Endothelial cell of umbilical vein (primary cell): ENCODE results near the gene RBM8A. TPM values are rescaled to one million over a fixed set of nuclear protein-coding genes. Genes with fewer than 3 reads are reported as not detected.

ENCODE experiments used
- BruUV-seq: library from RNA; stranded (reverse); fragments of 400-500 nt; replicated peaks from 2 replicates; lab custom pipeline; 2021; lab: Mats Ljungman, UMichigan
- CTCF ChIA-PET: fragments of 300-600, 350-600 bp; sonication (Branson Sonifier 250); formaldehyde crosslinking; loops from one replicate; lab custom pipeline; 2021; ENCODE audit warnings: antibody characterized with exemption, inconsistent platforms; lab: Charles Lee
- POLR2A ChIA-PET: fragments of 300-600, 350-600 bp; sonication (Branson Sonifier 250); formaldehyde crosslinking; loops from one replicate; lab custom pipeline; 2021; ENCODE audit warnings: antibody characterized with exemption, inconsistent platforms; lab: Charles Lee
- DNase-seq: peaks from one replicate; pipeline ENCODE4 v3.0.0-alpha.2; 2011; ENCODE audit warnings: low read depth, low spot score
- FAIRE-seq: peaks from 2 replicates; lab custom pipeline; 2011; peaks lifted over from hg19 to GRCh38; lab: Jason Lieb, UNC
- H2AFZ ChIP-seq: 2 replicates; pipeline ENCODE4 v1.6.0; 2012; ENCODE audit warnings: low read depth, low read length, control low read depth, inconsistent platforms
- H3K27ac ChIP-seq: 2 replicates; pipeline ENCODE4 v1.5.1; 2011; ENCODE audit warnings: low read depth, mild to moderate bottlenecking, control low read depth, low read length, moderate library complexity; ENCODE audit not compliant: insufficient read depth
- H3K27me3 ChIP-seq, 2 experiments: 2 replicates each; pipeline versions ENCODE4 v1.6.0 to v1.6.1; 2011; ENCODE audit warnings: low read length in 2 of 2, mixed read lengths in 1 of 2; ENCODE audit not compliant: control insufficient read depth in 2 of 2, insufficient read depth in 2 of 2
- H3K36me3 ChIP-seq, 2 experiments: 2 replicates in 1 of 2; 3 replicates in 1 of 2; pipeline ENCODE4 v1.5.1; 2011; ENCODE audit warnings: low read length in 2 of 2, mild to moderate bottlenecking in 1 of 2, moderate library complexity in 1 of 2; ENCODE audit not compliant: control insufficient read depth in 2 of 2, insufficient read depth in 2 of 2; ENCODE audit errors: extremely low read depth in 1 of 2
- H3K4me1 ChIP-seq: 3 replicates; pipeline ENCODE4 v1.5.1; 2011; ENCODE audit warnings: mild to moderate bottlenecking, low read length; ENCODE audit not compliant: control insufficient read depth, insufficient read depth; ENCODE audit errors: extremely low read depth
- H3K4me2 ChIP-seq: 2 replicates; pipeline ENCODE4 v1.6.1; 2011; ENCODE audit warnings: low read length, control low read depth, mixed read lengths; ENCODE audit not compliant: insufficient read depth
- H3K4me3 ChIP-seq, 3 experiments: fragments of 200-600 bp in 1 of 3; sonication (generic), shearing (Covaris generic) in 1 of 3; replicated peaks in 1 of 3; 2 replicates each; pipeline ENCODE4 v1.5.1; 2011 to 2016; ENCODE audit warnings: control low read depth in 3 of 3, low read length in 3 of 3, mild to moderate bottlenecking in 2 of 3, inconsistent platforms in 1 of 3, low read depth in 1 of 3, moderate library complexity in 1 of 3; ENCODE audit not compliant: insufficient read depth in 1 of 3
- H3K79me2 ChIP-seq: 2 replicates; pipeline ENCODE4 v1.6.0; 2012; ENCODE audit warnings: low read length, inconsistent platforms; ENCODE audit not compliant: control insufficient read depth, insufficient read depth
- H3K9ac ChIP-seq: replicated peaks from 2 replicates; pipeline ENCODE3; 2011; ENCODE audit warnings: low read length, control low read depth; ENCODE audit not compliant: insufficient read depth; ENCODE audit errors: extremely low read depth
- H3K9me1 ChIP-seq: replicated peaks from 3 replicates; pipeline ENCODE4 v1.6.0; 2011; ENCODE audit warnings: mild to moderate bottlenecking, low read length; ENCODE audit not compliant: control insufficient read depth, insufficient read depth; ENCODE audit errors: extremely low read depth
- H3K9me3 ChIP-seq: replicated peaks from 2 replicates; pipeline ENCODE4 v1.5.1; 2012; ENCODE audit warnings: low read length, inconsistent platforms; ENCODE audit not compliant: control insufficient read depth, insufficient read depth
- H4K20me1 ChIP-seq: replicated peaks from 2 replicates; pipeline ENCODE3; 2011; ENCODE audit warnings: mild to moderate bottlenecking, low read length; ENCODE audit not compliant: control insufficient read depth, insufficient read depth; ENCODE audit errors: extremely low read depth
- FOS ChIP-seq: IDR thresholded peaks from 2 replicates; pipeline ENCODE4 v1.6.1; 2011; ENCODE audit warnings: mild to moderate bottlenecking, low read length, moderate library complexity, borderline replicate concordance; ENCODE audit not compliant: insufficient read depth
- GATA2 ChIP-seq: IDR thresholded peaks from 2 replicates; pipeline ENCODE4 v1.7.0; 2011; ENCODE audit warnings: low read depth, mild to moderate bottlenecking, moderate library complexity, mixed read lengths, low read length; ENCODE audit not compliant: insufficient read length, insufficient read depth
- JUN ChIP-seq: IDR thresholded peaks from 2 replicates; pipeline ENCODE4 v1.6.1; 2011; ENCODE audit warnings: borderline replicate concordance, low read depth; ENCODE audit not compliant: insufficient read length, insufficient read depth
- MAX ChIP-seq: IDR thresholded peaks from 2 replicates; pipeline ENCODE4 v1.6.1; 2011; ENCODE audit not compliant: insufficient read depth, insufficient read length
- MYC ChIP-seq: IDR thresholded peaks from one replicate; pipeline ENCODE4 v1.6.1; 2011; ENCODE audit warnings: mild to moderate bottlenecking, low read depth, low read length
- POLR2A ChIP-seq: IDR thresholded peaks from 2 replicates; pipeline ENCODE4 v1.6.1; 2012; ENCODE audit warnings: low read depth, mild to moderate bottlenecking, control low read depth, low read length
- dilution Hi-C: fragments of 300-500 bp; cut with MboI; formaldehyde crosslinking; loops from one replicate; pipeline ENCODE4 v1.15.0; 2019; ENCODE audit warnings: low sequenced_read_pairs; ENCODE audit not compliant: extremely low pct_ligation_motif_present
- intact Hi-C: fragments of 100-400 bp; cut with micrococcal nuclease; formaldehyde crosslinking; loops from one replicate; pipeline ENCODE4 v1.10.0; 2022
- polyA plus RNA-seq, 4 experiments: library from polyadenylated mRNA; depleted of rRNA in 3 of 4; stranded (reverse) in 3 of 4; unstranded in 1 of 4; fragments of >200 nt; gene quantifications; 2 replicates each; pipeline versions ENCODE4 v1.2.1 to v1.2.3, GENCODE V29; 2011 to 2012; ENCODE audit warnings: missing spikeins in 1 of 4
- total RNA-seq: library from RNA; stranded (reverse); gene quantifications from 2 replicates; pipeline ENCODE4 v1.2.3, GENCODE V29; 2021
- TF ChIP-seq, protein P1 (sequence below), 2 donors: IDR thresholded peaks; 1 replicate in 1 of 2; 2 replicates in 1 of 2; pipeline ENCODE4 v1.5.1; 2011; ENCODE audit warnings: low read length in 2 of 2, mild to moderate bottlenecking in 2 of 2, moderate library complexity in 2 of 2, control low read depth in 1 of 2, inconsistent platforms in 1 of 2, low read depth in 1 of 2; ENCODE audit not compliant: insufficient read depth in 1 of 2; ENCODE audit errors: extremely low read depth in 1 of 2

The RBM8A gene
- total and polyA plus RNA-seq, 2 donors (not counting 3 experiments of a cell fraction or from before 2014, with no cell fraction given) = 192 to 194 TPM

GRCh38 chr1:145944532-145944931, 17.2 kb upstream of the RBM8A start:
- H3K4me1 ChIP-seq = no peaks in the 10 kb centered on the region
- POLR2A ChIA-PET = no interaction called here
- intact Hi-C loops = no loop called here
- H3K36me3 ChIP-seq = peaks cover 0 to 3% of the 10 kb centered on the region in 2 experiments
- H3K4me3 ChIP-seq = no peak overlapping the region
- no TSS peak for BruUV-seq
- no peak overlapping the region for H3K27ac ChIP-seq
- FAIRE-seq (no peak), DNase-seq (no peak)
- no peak overlapping the region for H3K4me2 ChIP-seq
- H4K20me1 ChIP-seq = no peaks in the 10 kb centered on the region
- H3K9me1 ChIP-seq = no peaks in the 10 kb centered on the region
- no peak for TF ChIP-seq POLR2A
- no peaks in the 10 kb centered on the region for H3K9me3 ChIP-seq
- H3K9ac ChIP-seq = no peak overlapping the region
- no peak overlapping the region for H2AFZ ChIP-seq
- peaks cover 24% of the 10 kb centered on the region for H3K79me2 ChIP-seq
- CTCF ChIA-PET = interaction anchor here (0.6 to 1.1 kb wide), 2 partner anchors 14 to 63 kb away, joined by 3 read pairs; partner anchors contain the start of gene LIX1L
- H3K27me3 ChIP-seq = no peaks in the 10 kb centered on the region
- dilution Hi-C loops = no loop called here

DNA sequence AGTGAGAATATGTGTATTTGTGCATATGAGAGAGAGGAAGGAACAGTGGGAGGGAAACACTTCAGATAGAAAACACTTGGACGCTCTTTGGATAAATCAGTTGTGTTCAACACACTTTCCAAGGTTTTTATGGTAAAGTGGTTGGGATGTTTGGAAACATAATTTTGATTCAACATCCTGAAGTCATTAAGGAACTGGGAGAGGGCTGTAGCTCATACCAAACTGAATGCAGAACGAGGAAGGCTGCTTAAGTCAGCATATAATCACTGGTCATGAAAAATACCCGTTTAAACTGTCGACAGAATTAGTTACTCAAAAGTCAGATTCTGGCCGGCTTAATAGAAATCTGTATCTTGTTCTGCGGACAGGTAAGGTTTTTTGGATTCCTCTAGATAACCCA, 15.6 kb upstream of the RBM8A start:
- Histone ChIP-seq H3K36me3 (peaks cover 0 to 3% of the 10 kb centered on the region in 2 experiments), H3K9me3 (no peaks in the 10 kb centered on the region), H3K4me1 (no peaks in the 10 kb centered on the region), H3K4me2 (no peak overlapping the region), H3K27me3 (no peaks in the 10 kb centered on the region), H3K9me1 (no peaks in the 10 kb centered on the region), H3K79me2 (peaks cover 9% of the 10 kb centered on the region), H3K9ac (no peak overlapping the region), H2AFZ (no peak overlapping the region), H3K4me3 (no peak overlapping the region), H3K27ac (no peak overlapping the region), H4K20me1 (no peaks in the 10 kb centered on the region)
- ChIA-PET CTCF (interaction anchor here (1.0 kb wide), 2 partner anchors 15 to 34 kb away, joined by 3 to 4 read pairs; partner anchors contain the start of gene RBM8A), POLR2A (no interaction called here)
- intact Hi-C loops (no loop called here), dilution Hi-C loops (no loop called here)
- no TSS peak for BruUV-seq
- TF ChIP-seq, protein P1, sequence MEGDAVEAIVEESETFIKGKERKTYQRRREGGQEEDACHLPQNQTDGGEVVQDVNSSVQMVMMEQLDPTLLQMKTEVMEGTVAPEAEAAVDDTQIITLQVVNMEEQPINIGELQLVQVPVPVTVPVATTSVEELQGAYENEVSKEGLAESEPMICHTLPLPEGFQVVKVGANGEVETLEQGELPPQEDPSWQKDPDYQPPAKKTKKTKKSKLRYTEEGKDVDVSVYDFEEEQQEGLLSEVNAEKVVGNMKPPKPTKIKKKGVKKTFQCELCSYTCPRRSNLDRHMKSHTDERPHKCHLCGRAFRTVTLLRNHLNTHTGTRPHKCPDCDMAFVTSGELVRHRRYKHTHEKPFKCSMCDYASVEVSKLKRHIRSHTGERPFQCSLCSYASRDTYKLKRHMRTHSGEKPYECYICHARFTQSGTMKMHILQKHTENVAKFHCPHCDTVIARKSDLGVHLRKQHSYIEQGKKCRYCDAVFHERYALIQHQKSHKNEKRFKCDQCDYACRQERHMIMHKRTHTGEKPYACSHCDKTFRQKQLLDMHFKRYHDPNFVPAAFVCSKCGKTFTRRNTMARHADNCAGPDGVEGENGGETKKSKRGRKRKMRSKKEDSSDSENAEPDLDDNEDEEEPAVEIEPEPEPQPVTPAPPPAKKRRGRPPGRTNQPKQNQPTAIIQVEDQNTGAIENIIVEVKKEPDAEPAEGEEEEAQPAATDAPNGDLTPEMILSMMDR (IDR thresholded peaks at IDR 0.05; ENCODE audit: extremely low read depth in 1 of 2, insufficient read depth in 1 of 2, low read depth in 1 of 2, low read length in 2 of 2) = no peak
- TF ChIP-seq MYC (no peak), JUN (no peak), MAX (no peak), FOS (no peak), POLR2A (no peak), GATA2 (no peak)
- DNase-seq (no peak), FAIRE-seq (no peak)
